GM12891 (cell line): ENCODE data around the gene SORBS1.

Source experiments
- DNase-seq: peaks from one replicate; pipeline ENCODE4 v3.0.0; 2011; ENCODE audit warnings: low spot score; ENCODE audit not compliant: insufficient read length
- FAIRE-seq: peaks from 2 replicates; lab custom pipeline; 2011; peaks lifted over from hg19 to GRCh38; lab: Jason Lieb, UNC
- PAX5 ChIP-seq: IDR thresholded peaks from 2 replicates; pipeline ENCODE4 v1.6.1; 2011; ENCODE audit warnings: low read length, moderate library complexity, mild to moderate bottlenecking; ENCODE audit not compliant: insufficient read depth, severe bottlenecking
- POLR2A ChIP-seq: IDR thresholded peaks from 2 replicates; pipeline ENCODE4 v1.6.1; 2011; ENCODE audit warnings: low read depth, low read length, control low read depth
- POLR2AphosphoS5 ChIP-seq: IDR thresholded peaks from 2 replicates; pipeline ENCODE4 v1.6.1; 2011; ENCODE audit warnings: low read depth, low read length, control low read depth
- POU2F2 ChIP-seq: IDR thresholded peaks from 2 replicates; pipeline ENCODE4 v1.6.1; 2011; ENCODE audit warnings: low read depth, mild to moderate bottlenecking, control low read depth, low read length, moderate library complexity
- SPI1 ChIP-seq: IDR thresholded peaks from 2 replicates; pipeline ENCODE4 v1.6.1; 2011; ENCODE audit warnings: low read depth, low read length, control low read depth
- TAF1 ChIP-seq: IDR thresholded peaks from 2 replicates; pipeline ENCODE4 v1.6.1; 2011; ENCODE audit warnings: low read depth, low read length, control low read depth

SORBS1 gene

GRCh38 chr10:95392217-95392584 is 169.0 kb downstream of the SORBS1 start:
- DNase-seq (no peak), FAIRE-seq (no peak)
- TF ChIP-seq POLR2AphosphoS5: no peak

GRCh38 chr10:95391581-95392216 is 169.5 kb downstream of the SORBS1 start:
- peak; percentile 62 for FAIRE-seq
- TF ChIP-seq POLR2AphosphoS5 (no peak), PAX5 (no peak), TAF1 (no peak), POLR2A (no peak), POU2F2 (no peak), SPI1 (no peak)
- DNase-seq: no peak

GRCh38 chr10:95391164-95391563 is 170.0 kb downstream of the SORBS1 start:
- DNase-seq (no peak), FAIRE-seq (no peak)
- TF ChIP-seq POU2F2: no peak
- no peak for TF ChIP-seq TAF1
- no peak for TF ChIP-seq POLR2A
- no peak for TF ChIP-seq SPI1
- no peak for TF ChIP-seq POLR2AphosphoS5
- no peak for TF ChIP-seq PAX5

GRCh38 chr10:95389982-95390381 is 171.2 kb downstream of the SORBS1 start:
- no peak for DNase-seq
- no peak for FAIRE-seq

GRCh38 chr10:95389176-95389575 is 172.0 kb downstream of the SORBS1 start:
- FAIRE-seq: no peak
- no peak for DNase-seq

More at GRCh38 chr10:95389982-95390381, 171.2 kb downstream of the SORBS1 start:
- TF ChIP-seq PAX5: no peak
- TF ChIP-seq POLR2AphosphoS5: no peak
- TF ChIP-seq POU2F2: no peak
- no peak for TF ChIP-seq TAF1
- no peak for TF ChIP-seq POLR2A

GRCh38 chr10:95388539-95388938 is 172.6 kb downstream of the SORBS1 start:
- DNase-seq (no peak), FAIRE-seq (no peak)
- TF ChIP-seq POU2F2 (no peak), POLR2A (no peak), TAF1 (no peak), POLR2AphosphoS5 (no peak), SPI1 (no peak), PAX5 (no peak)

More at GRCh38 chr10:95389176-95389575, 172.0 kb downstream of the SORBS1 start:
- TF ChIP-seq SPI1 (no peak), POU2F2 (no peak), POLR2AphosphoS5 (no peak), PAX5 (no peak), POLR2A (no peak), TAF1 (no peak)

GRCh38 chr10:95388109-95388471 is 173.1 kb downstream of the SORBS1 start:
- no peak for FAIRE-seq

GRCh38 chr10:95384011-95384704 is 177.0 kb downstream of the SORBS1 start:
- DNase-seq (no peak), FAIRE-seq (no peak)
- TF ChIP-seq POU2F2 (no peak), PAX5 (no peak), POLR2AphosphoS5 (no peak), TAF1 (no peak), POLR2A (no peak), SPI1 (no peak)

More at GRCh38 chr10:95388109-95388471, 173.1 kb downstream of the SORBS1 start:
- TF ChIP-seq PAX5 (no peak), POLR2A (no peak), TAF1 (no peak), SPI1 (no peak), POU2F2 (no peak), POLR2AphosphoS5 (no peak)
- no peak for DNase-seq

- DNase-seq (no peak), FAIRE-seq (no peak)
- no peak for TF ChIP-seq TAF1
Measured at GRCh38 chr10:95382596-95382995, 178.6 kb downstream of the SORBS1 start.

GRCh38 chr10:95382174-95382573 is 179.0 kb downstream of the SORBS1 start:
- FAIRE-seq (no peak), DNase-seq (no peak)
- TF ChIP-seq POLR2AphosphoS5 (no peak), PAX5 (no peak), POU2F2 (no peak), SPI1 (no peak), POLR2A (no peak), TAF1 (no peak)
